Sigmoid colon (tissue), 7 donors: Measurements from ENCODE around the gene BANP. TPM values are rescaled to one million over a fixed set of nuclear protein-coding genes. Genes with fewer than 3 reads are reported as not detected.

Experiments
- DNase-seq: peaks from one replicate; pipeline ENCODE4 v3.0.0-alpha.2; 2019
- H3K27ac ChIP-seq, 4 donors: fragments of 200-600 bp; sonication (generic); one replicate each; pipeline ENCODE4 v1.5.1; 2016 to 2019; ENCODE audit warnings: mild to moderate bottlenecking in 1 of 4
- H3K27me3 ChIP-seq, 3 donors: fragments of 200-600 bp; sonication (generic); one replicate each; pipeline ENCODE4 v1.5.1; 2019; ENCODE audit warnings: mild to moderate bottlenecking in 1 of 3
- H3K36me3 ChIP-seq, 4 donors: fragments of 200-600 bp; sonication (generic); one replicate each; pipeline ENCODE4 v1.5.1; 2016 to 2019
- H3K4me1 ChIP-seq, 4 donors: fragments of 200-600 bp; sonication (generic); one replicate each; pipeline ENCODE4 v1.5.1; 2017 to 2019
- H3K4me3 ChIP-seq, 4 donors: fragments of 200-600 bp; sonication (generic); one replicate each; pipeline ENCODE4 v1.5.1; 2017 to 2019; ENCODE audit warnings: mild to moderate bottlenecking in 2 of 4, moderate library complexity in 1 of 4
- H3K9me3 ChIP-seq, 4 donors: fragments of 200-600 bp in 3 of 4; sonication (generic) in 3 of 4; one replicate each; pipeline versions ENCODE4 v1.5.1 to v1.6.1; 2013 to 2019
- CTCF ChIP-seq, 4 experiments: fragments of 450-650 bp in 3 of 4; fragments of 200-600 bp in 1 of 4; IDR thresholded peaks; one replicate each; pipeline ENCODE4 v1.5.1; 2016 to 2019; ENCODE audit warnings: antibody characterized with exemption in 4 of 4, mild to moderate bottlenecking in 3 of 4, moderate library complexity in 2 of 4
- EP300 ChIP-seq, 4 donors: sonication (generic); formaldehyde crosslinking; IDR thresholded peaks; one replicate each; pipeline ENCODE4 v1.6.1; 2017; ENCODE audit warnings: antibody characterized with exemption in 4 of 4
- POLR2A ChIP-seq, 2 donors: fragments of 450-650 bp; IDR thresholded peaks; one replicate each; pipeline ENCODE4 v1.6.1; 2016; ENCODE audit warnings: antibody characterized with exemption in 2 of 2, mild to moderate bottlenecking in 2 of 2, moderate library complexity in 2 of 2
- POLR2AphosphoS5 ChIP-seq, 4 donors: sonication (generic); formaldehyde crosslinking; IDR thresholded peaks; one replicate each; pipeline ENCODE4 v1.6.1; 2017; ENCODE audit warnings: antibody characterized with exemption in 4 of 4
- WGBS, 2 donors: extraction: QIAGEN DNeasy Blood & Tissue Kit; methylation state at CpG; one replicate each; pipeline ENCODE4 v1.1.7; 2013; 5-methylcytosine and 5-hydroxymethylcytosine counted together
- intact Hi-C: fragments of 100-400 bp; cut with DNase I; formaldehyde crosslinking; loops from one replicate; pipeline ENCODE4 v1.15.1; 2023
- polyA plus RNA-seq, 3 donors: library from polyadenylated mRNA; stranded (reverse); fragments of 200-250 nt; gene quantifications; one replicate each; pipeline ENCODE4 v1.2.3, GENCODE V29; 2013
- total RNA-seq, 4 donors: library from RNA; depleted of rRNA; stranded (reverse); fragments of >200 nt; gene quantifications; one replicate each; pipeline ENCODE4 v1.1.0, GENCODE V29; 2016
- donor health status: healthy with polysubstance abuse.
- donor health status: Bipolar disorder and iron deficiency.
- donor health status: healthy.

Gene BANP
- total and polyA plus RNA-seq, 7 donors, result 8.4 to 31.0 (median 17.4) TPM

- peak; percentile 63 for DNase-seq
- Histone ChIP-seq H3K36me3 (no peaks in the 10 kb centered on the region), H3K4me3 (no peak overlapping the region), H3K9me3 (peaks cover 0 to 5% (median 3%) of the 10 kb centered on the region in 4 donors), H3K27me3 (no peaks in the 10 kb centered on the region), H3K27ac (no peak overlapping the region), H3K4me1 (peaks cover 0 to 25% (median 17%) of the 10 kb centered on the region in 4 donors)
- intact Hi-C loops, result no loop called here
- TF ChIP-seq POLR2AphosphoS5 (IDR thresholded peaks at IDR 0.05) (no peak), CTCF (IDR thresholded peaks at IDR 0.05) (no peak)
- WGBS, 2 donors, result 91 to 93% methylated on average over 7 of the region's 7 CpGs
These were observed 17.3 kb downstream of the BANP start for GRCh38 chr16:87968541-87968940.

GRCh38 chr16:87970186-87970585 lies 19.0 kb downstream of the BANP start:
- no peak for DNase-seq
- intact Hi-C loops, result no loop called here
- H3K4me1 ChIP-seq, result peaks cover 0 to 20% (median 16%) of the 10 kb centered on the region in 4 donors
- no peaks in the 10 kb centered on the region for H3K27me3 ChIP-seq
- H3K27ac ChIP-seq, result no peak overlapping the region
- 61 to 72% methylated on average over 3 of the region's 3 CpGs for WGBS, 2 donors
- peaks cover 0 to 5% (median 3%) of the 10 kb centered on the region in 4 donors for H3K9me3 ChIP-seq
- no peak overlapping the region for H3K4me3 ChIP-seq
- TF ChIP-seq POLR2A (IDR thresholded peaks at IDR 0.05), result no peak
- TF ChIP-seq EP300 (IDR thresholded peaks at IDR 0.05), result no peak
- TF ChIP-seq POLR2AphosphoS5 (IDR thresholded peaks at IDR 0.05), result no peak
- TF ChIP-seq CTCF (IDR thresholded peaks at IDR 0.05), result no peak
- H3K36me3 ChIP-seq, result peaks cover 0 to 3% (median under 1%) of the 10 kb centered on the region in 4 donors

- Histone ChIP-seq H3K4me3 (no peak overlapping the region), H3K4me1 (peaks cover 0 to 4% (median 2%) of the 10 kb centered on the region in 4 donors), H3K36me3 (peaks cover 0 to 3% (median 1%) of the 10 kb centered on the region in 4 donors), H3K27ac (no peak overlapping the region), H3K27me3 (no peaks in the 10 kb centered on the region), H3K9me3 (peaks cover 0 to 5% (median 3%) of the 10 kb centered on the region in 4 donors)
- DNase-seq, result peak; percentile 21
- no peak for TF ChIP-seq POLR2AphosphoS5 (IDR thresholded peaks at IDR 0.05)
- TF ChIP-seq CTCF (IDR thresholded peaks at IDR 0.05), result no peak
- intact Hi-C loops, result no loop called here
- 96 to 99% methylated on average over 2 of the region's 2 CpGs for WGBS, 2 donors
These were observed 20.7 kb downstream of the BANP start for GRCh38 chr16:87971933-87972332.

GRCh38 chr16:87973717-87974116 lies 22.5 kb downstream of the BANP start:
- no peak for TF ChIP-seq POLR2AphosphoS5 (IDR thresholded peaks at IDR 0.05)
- no peak for TF ChIP-seq EP300 (IDR thresholded peaks at IDR 0.05)
- peak; percentile 15 for DNase-seq

GRCh38 chr16:87974178-87974577 lies 22.9 kb downstream of the BANP start:
- TF ChIP-seq POLR2AphosphoS5 (IDR thresholded peaks at IDR 0.05) (no peak), POLR2A (IDR thresholded peaks at IDR 0.05) (no peak), CTCF (IDR thresholded peaks at IDR 0.05) (no peak), EP300 (IDR thresholded peaks at IDR 0.05) (no peak)

More at GRCh38 chr16:87973717-87974116, 22.5 kb downstream of the BANP start:
- no peak overlapping the region for H3K4me3 ChIP-seq
- intact Hi-C loops, result no loop called here
- H3K27me3 ChIP-seq, result no peaks in the 10 kb centered on the region
- H3K9me3 ChIP-seq, result peaks cover 0 to 5% (median 3%) of the 10 kb centered on the region in 4 donors
- H3K36me3 ChIP-seq, result peaks cover 0 to 3% (median 1%) of the 10 kb centered on the region in 4 donors
- no peak overlapping the region for H3K27ac ChIP-seq
- WGBS, 2 donors, result 76 to 85% methylated on average over 3 of the region's 3 CpGs
- H3K4me1 ChIP-seq, result no peaks in the 10 kb centered on the region

More at GRCh38 chr16:87974178-87974577, 22.9 kb downstream of the BANP start:
- H3K4me3 ChIP-seq, result no peak overlapping the region
- no peaks in the 10 kb centered on the region for H3K4me1 ChIP-seq
- 85 to 88% methylated on average over 9 of the region's 9 CpGs for WGBS, 2 donors
- intact Hi-C loops, result no loop called here
- DNase-seq, result peak; percentile 58
- peaks cover 0 to 3% (median 1%) of the 10 kb centered on the region in 4 donors for H3K36me3 ChIP-seq
- H3K27me3 ChIP-seq, result no peaks in the 10 kb centered on the region
- no peak overlapping the region for H3K27ac ChIP-seq
- peaks cover 0 to 5% (median 3%) of the 10 kb centered on the region in 4 donors for H3K9me3 ChIP-seq
